Mesenchymal stem cell (in vitro differentiated cells and primary cell): ENCODE measurements around the gene ABCA6.
"Not testable (repeated sequence)": the region's sequence is repeated elsewhere in the genome, so short reads cannot be mapped to it uniquely, and the experiment has no call there.

Experiments
- DNase-seq: peaks from one replicate; pipeline ENCODE4 v3.0.0-alpha.2; 2013
- H2AFZ ChIP-seq: one replicate; pipeline ENCODE4 v1.6.1; 2013; ENCODE audit warnings: low read depth, mild to moderate bottlenecking, control low read depth, inconsistent platforms, low read length, moderate library complexity
- H2AK5ac ChIP-seq: 2 replicates; pipeline ENCODE4 v1.6.1; 2013; ENCODE audit warnings: low read length, moderate library complexity, mild to moderate bottlenecking, inconsistent platforms; ENCODE audit not compliant: severe bottlenecking
- H2BK120ac ChIP-seq: one replicate; pipeline ENCODE4 v1.6.1; 2013; ENCODE audit warnings: low read depth, mild to moderate bottlenecking, inconsistent platforms, low read length, moderate library complexity
- H2BK12ac ChIP-seq, 2 experiments: one replicate each; pipeline ENCODE4 v1.6.1; 2013; ENCODE audit warnings: inconsistent platforms in 2 of 2, low read length in 2 of 2, mild to moderate bottlenecking in 2 of 2, moderate library complexity in 2 of 2, control low read depth in 1 of 2
- H2BK15ac ChIP-seq: one replicate; pipeline ENCODE4 v1.6.1; 2013; ENCODE audit warnings: mild to moderate bottlenecking, low read depth, inconsistent platforms; ENCODE audit not compliant: poor library complexity, severe bottlenecking
- H2BK5ac ChIP-seq: 2 replicates; pipeline ENCODE4 v1.6.1; 2013; ENCODE audit warnings: low read depth, mild to moderate bottlenecking, low read length, control low read depth, inconsistent platforms; ENCODE audit not compliant: poor library complexity, severe bottlenecking
- H3K14ac ChIP-seq, 2 experiments: one replicate each; pipeline ENCODE4 v1.6.1; 2013; ENCODE audit warnings: inconsistent platforms in 2 of 2, low read length in 2 of 2, control low read depth in 1 of 2, mild to moderate bottlenecking in 1 of 2, moderate library complexity in 1 of 2
- H3K18ac ChIP-seq, 2 experiments: one replicate each; pipeline ENCODE4 v1.6.1; 2013; ENCODE audit warnings: inconsistent platforms in 2 of 2, low read length in 2 of 2, control low read depth in 1 of 2, low read depth in 1 of 2, mild to moderate bottlenecking in 1 of 2
- H3K23ac ChIP-seq, 2 experiments: one replicate each; pipeline ENCODE4 v1.6.1; 2013; ENCODE audit warnings: inconsistent platforms in 2 of 2, low read length in 2 of 2, mild to moderate bottlenecking in 2 of 2, moderate library complexity in 2 of 2, control low read depth in 1 of 2
- H3K27ac ChIP-seq: 2 replicates; pipeline ENCODE4 v1.5.1; 2013; ENCODE audit warnings: mild to moderate bottlenecking, moderate library complexity, low read length, control low read depth, inconsistent platforms; ENCODE audit not compliant: poor library complexity, severe bottlenecking
- H3K27me3 ChIP-seq, 2 experiments: 2 replicates each; pipeline versions ENCODE4 v1.6.1 to v1.7.0; 2013; ENCODE audit warnings: low read length in 2 of 2, mild to moderate bottlenecking in 2 of 2, moderate library complexity in 2 of 2, control low read depth in 1 of 2, inconsistent platforms in 1 of 2; ENCODE audit not compliant: control insufficient read depth in 1 of 2, insufficient read depth in 1 of 2
- H3K36me3 ChIP-seq, 2 experiments: 2 replicates each; pipeline versions ENCODE4 v1.6.1 to v1.7.0; 2013; ENCODE audit warnings: low read length in 2 of 2, control low read depth in 1 of 2, inconsistent platforms in 1 of 2, low read depth in 1 of 2, mild to moderate bottlenecking in 1 of 2; ENCODE audit not compliant: insufficient read depth in 2 of 2, control insufficient read depth in 1 of 2
- H3K4ac ChIP-seq, 2 experiments: one replicate each; pipeline ENCODE4 v1.6.1; 2013; ENCODE audit warnings: inconsistent platforms in 2 of 2, low read length in 2 of 2, mild to moderate bottlenecking in 2 of 2, moderate library complexity in 2 of 2, control low read depth in 1 of 2, low read depth in 1 of 2
- H3K4me1 ChIP-seq: 2 replicates; pipeline ENCODE4 v1.6.1; 2013; ENCODE audit warnings: low read depth, low read length, control low read depth; ENCODE audit not compliant: control insufficient read depth, insufficient read depth
- H3K4me2 ChIP-seq: 2 replicates; pipeline ENCODE4 v1.6.1; 2013; ENCODE audit warnings: low read length, mild to moderate bottlenecking, inconsistent platforms; ENCODE audit not compliant: poor library complexity, severe bottlenecking
- H3K4me3 ChIP-seq, 2 experiments: 2 replicates each; pipeline versions ENCODE4 v1.5.1 to v1.7.0; 2013; ENCODE audit warnings: low read length in 2 of 2, mild to moderate bottlenecking in 2 of 2, control low read depth in 1 of 2, low read depth in 1 of 2; ENCODE audit not compliant: insufficient read depth in 1 of 2
- H3K79me1 ChIP-seq: replicated peaks from 2 replicates; pipeline ENCODE4 v1.6.1; 2013; ENCODE audit warnings: mild to moderate bottlenecking, control low read depth, low read length, inconsistent platforms; ENCODE audit not compliant: poor library complexity, severe bottlenecking
- H3K9ac ChIP-seq: 2 replicates; pipeline ENCODE4 v1.7.0; 2013; ENCODE audit warnings: mild to moderate bottlenecking, low read length, moderate library complexity
- H3K9me3 ChIP-seq: 2 replicates; pipeline ENCODE4 v1.7.0; 2013; ENCODE audit warnings: mild to moderate bottlenecking, low read length; ENCODE audit not compliant: control insufficient read depth
- H4K8ac ChIP-seq: one replicate; pipeline ENCODE4 v1.6.1; 2013; ENCODE audit warnings: inconsistent platforms, mild to moderate bottlenecking, low read length, moderate library complexity
- H4K91ac ChIP-seq: one replicate; pipeline ENCODE4 v1.6.1; 2013; ENCODE audit warnings: mild to moderate bottlenecking, low read length, inconsistent platforms
- WGBS: methylation state at CpG from one replicate; pipeline ENCODE4 v1.1.7; 2013; ENCODE audit warnings: mixed read lengths; 5-methylcytosine and 5-hydroxymethylcytosine counted together

Gene ABCA6

DNA sequence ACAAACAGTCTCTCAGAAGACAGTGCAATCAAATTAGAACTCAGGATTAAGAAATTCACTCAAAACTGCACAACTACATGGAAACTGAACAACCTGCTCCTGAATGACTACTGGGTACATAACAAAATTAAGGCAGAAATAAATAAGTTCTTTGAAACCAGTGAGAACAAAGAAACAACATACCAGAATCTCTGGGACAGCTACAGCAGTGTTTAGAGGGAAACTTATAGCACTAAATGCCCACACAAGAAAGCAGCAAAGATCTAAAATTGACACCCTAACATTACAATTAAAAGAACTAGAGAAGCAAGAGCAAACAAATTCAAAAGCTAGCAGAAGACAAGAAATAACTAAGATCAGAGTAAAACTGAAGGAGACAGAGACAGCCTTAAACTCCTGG, 68.3 kb downstream of the ABCA6 start:
- H3K4me2 ChIP-seq, H3K4me1 ChIP-seq: not testable (repeated sequence)

GRCh38 chr17:69072803-69073256, 68.9 kb downstream of the ABCA6 start:
- not testable (repeated sequence) for H3K23ac ChIP-seq, H3K4me1 ChIP-seq, H2AK5ac ChIP-seq, H3K4me2 ChIP-seq, H4K8ac ChIP-seq, H3K9ac ChIP-seq, H3K4ac ChIP-seq, H3K18ac ChIP-seq, H3K27ac ChIP-seq, DNase-seq, H2AFZ ChIP-seq, H2BK120ac ChIP-seq, H3K27me3 ChIP-seq, H2BK12ac ChIP-seq, H3K14ac ChIP-seq, H3K4me3 ChIP-seq, H2BK5ac ChIP-seq, H2BK15ac ChIP-seq, H4K91ac ChIP-seq, H3K79me1 ChIP-seq
- peaks cover 0 to 39% of the 10 kb centered on the region in 2 experiments for H3K36me3 ChIP-seq
- 89% methylated on average over 1 of the region's 1 CpG for WGBS
- H3K9me3 ChIP-seq = peaks cover 30% of the 10 kb centered on the region

More for the DNA sequence above, 68.3 kb downstream of the ABCA6 start:
- H3K4me3 ChIP-seq, H3K4ac ChIP-seq, H3K79me1 ChIP-seq, H2BK120ac ChIP-seq, H4K8ac ChIP-seq, H2AK5ac ChIP-seq, H4K91ac ChIP-seq, H2BK5ac ChIP-seq, H3K27ac ChIP-seq, H3K18ac ChIP-seq, H2BK15ac ChIP-seq, H2BK12ac ChIP-seq, H3K9ac ChIP-seq, DNase-seq, H3K23ac ChIP-seq, H2AFZ ChIP-seq, H3K14ac ChIP-seq, H3K27me3 ChIP-seq: not testable (repeated sequence)
- Histone ChIP-seq H3K9me3 (peaks cover 33% of the 10 kb centered on the region), H3K36me3 (peaks cover 0 to 44% of the 10 kb centered on the region in 2 experiments)

DNA sequence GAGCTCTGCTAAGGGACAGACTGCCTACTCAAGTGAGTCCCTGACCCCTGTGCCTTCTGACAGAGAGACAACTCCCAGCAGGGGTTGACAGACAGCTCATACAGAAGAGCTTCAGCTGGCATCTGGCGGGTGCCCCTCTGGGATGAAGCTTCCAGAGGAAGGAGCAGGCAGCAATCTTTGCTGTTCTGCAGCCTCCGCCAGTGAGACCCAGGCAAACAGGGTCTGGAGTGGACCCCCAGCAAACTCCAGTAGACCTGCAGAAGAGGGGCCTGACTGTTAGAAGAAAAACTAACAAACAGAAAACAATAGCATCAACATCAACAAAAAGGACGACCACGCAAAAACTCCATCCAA, 70.5 kb downstream of the ABCA6 start:
- not testable (repeated sequence) for H3K27ac ChIP-seq, H3K9ac ChIP-seq, H2BK120ac ChIP-seq, H4K8ac ChIP-seq, H2BK5ac ChIP-seq, H2BK15ac ChIP-seq, H3K4me2 ChIP-seq, H3K4me1 ChIP-seq, H2BK12ac ChIP-seq, H3K4ac ChIP-seq, H2AK5ac ChIP-seq, H3K4me3 ChIP-seq, DNase-seq, H2AFZ ChIP-seq, H3K79me1 ChIP-seq, H3K27me3 ChIP-seq, H3K23ac ChIP-seq, H3K14ac ChIP-seq, H3K18ac ChIP-seq, H4K91ac ChIP-seq
- H3K36me3 ChIP-seq = peaks cover 0 to 33% of the 10 kb centered on the region in 2 experiments
- 81% methylated on average over 4 of the region's 4 CpGs for WGBS
- H3K9me3 ChIP-seq = peaks cover 14% of the 10 kb centered on the region

GRCh38 chr17:69070378-69071232, 71.1 kb downstream of the ABCA6 start:
- Histone ChIP-seq H3K14ac (peak overlapping the region in 1 of 2 experiments; percentile 90), H3K36me3 (peaks cover 0 to 34% of the 10 kb centered on the region in 2 experiments), H2BK12ac (peak overlapping the region in 1 of 2 experiments; percentile 52), H3K4ac (peak overlapping the region in 1 of 2 experiments; percentile 19), H3K18ac (peak overlapping the region in 1 of 2 experiments; percentile 5), H4K8ac (peak overlapping the region; percentile 60), H2AFZ (peak overlapping the region; percentile 18), H2BK15ac (peak overlapping the region; percentile 7)
- 82% methylated on average over 12 of the region's 12 CpGs for WGBS
- not testable (repeated sequence) for DNase-seq, H3K27me3 ChIP-seq, H3K9ac ChIP-seq, H2BK5ac ChIP-seq, H3K9me3 ChIP-seq, H2AK5ac ChIP-seq, H3K4me2 ChIP-seq, H3K27ac ChIP-seq, H3K4me1 ChIP-seq, H4K91ac ChIP-seq, H3K4me3 ChIP-seq, H3K79me1 ChIP-seq, H3K23ac ChIP-seq, H2BK120ac ChIP-seq
